ENCODE results near the gene BRD9. TPM values are rescaled to one million over a fixed set of nuclear protein-coding genes. Genes with fewer than 3 reads are reported as not detected.
A peak's percentile ranks its signal among the peaks of the same experiment; 100 is the strongest.

BRD9 gene
- total and polyA plus RNA-seq, 9 donors: 18.6 to 42.1 (median 32.0) TPM

DNA sequence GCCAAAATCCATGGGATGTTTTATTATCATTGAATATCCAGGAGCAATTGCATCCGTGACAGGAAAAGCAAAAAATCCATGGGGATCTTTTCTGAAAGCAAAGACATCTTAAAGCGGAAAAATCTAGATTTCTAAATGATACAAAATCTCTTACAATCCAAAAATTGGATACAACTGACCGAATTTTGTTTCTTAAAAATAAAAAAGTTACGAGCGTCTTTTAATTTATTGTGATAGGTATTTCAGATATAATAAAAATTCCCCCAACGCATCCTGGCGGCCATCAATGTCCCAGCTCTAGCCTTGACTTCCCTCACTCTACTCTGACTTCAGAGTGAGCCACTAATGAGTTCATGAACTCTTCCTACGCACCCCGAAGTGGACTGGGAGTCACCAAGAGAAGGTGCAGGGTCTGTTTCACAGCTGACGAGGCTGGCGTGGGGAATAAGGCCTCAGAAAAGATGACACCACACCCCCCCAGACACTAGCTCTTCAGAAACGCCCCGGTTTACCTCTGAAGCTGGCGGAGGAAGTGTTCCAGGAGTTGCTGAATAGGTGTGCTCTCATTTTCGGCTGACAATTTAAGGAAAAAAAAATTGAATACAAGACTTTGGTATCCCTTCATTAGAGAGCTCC lies 3.4 kb downstream of the BRD9 start:
- intact Hi-C loops (cut with DNase I): no loop called here
- H3K27ac ChIP-seq: no peak overlapping the region
- 85 to 94% (median 92%) methylated on average over 15 of the region's 15 CpGs for WGBS, 3 donors
- H3K27me3 ChIP-seq: no peaks in the 10 kb centered on the region
- no peaks in the 10 kb centered on the region for H3K9me3 ChIP-seq
- no peak overlapping the region for H3K4me3 ChIP-seq
- no peaks in the 10 kb centered on the region for H3K36me3 ChIP-seq
- TF ChIP-seq CTCF (IDR thresholded peaks at IDR 0.05) (no peak), EP300 (IDR thresholded peaks at IDR 0.05) (no peak), POLR2A (IDR thresholded peaks at IDR 0.05) (no peak)
- H3K4me1 ChIP-seq (ENCODE audit: insufficient read depth): peaks cover 9% of the 10 kb centered on the region
- peak in 1 of 5 donors; percentile 5 for DNase-seq

- H3K27ac ChIP-seq: no peak overlapping the region
- H3K27me3 ChIP-seq: no peaks in the 10 kb centered on the region
- 91 to 92% (median 91%) methylated on average over 11 of the region's 11 CpGs for WGBS, 3 donors
- no peak overlapping the region for H3K4me3 ChIP-seq
- intact Hi-C loops (cut with DNase I): no loop called here
- TF ChIP-seq EP300 (IDR thresholded peaks at IDR 0.05): no peak
- no peak for TF ChIP-seq CTCF (IDR thresholded peaks at IDR 0.05)
- TF ChIP-seq POLR2A (IDR thresholded peaks at IDR 0.05): no peak
- no peaks in the 10 kb centered on the region for H3K36me3 ChIP-seq
- H3K9me3 ChIP-seq: no peaks in the 10 kb centered on the region
- no peak for DNase-seq
- peaks cover 9% of the 10 kb centered on the region for H3K4me1 ChIP-seq (ENCODE audit: insufficient read depth)
Observed at GRCh38 chr5:888638-889035, 4.0 kb downstream of the BRD9 start.

GRCh38 chr5:887947-888637 lies 4.5 kb downstream of the BRD9 start:
- intact Hi-C loops (cut with DNase I): no loop called here
- H3K9me3 ChIP-seq: no peaks in the 10 kb centered on the region
- 78 to 84% (median 81%) methylated on average over 14 of the region's 14 CpGs for WGBS, 3 donors
- no peak overlapping the region for H3K27ac ChIP-seq
- TF ChIP-seq POLR2A (IDR thresholded peaks at IDR 0.05): no peak
- TF ChIP-seq CTCF (IDR thresholded peaks at IDR 0.05): no peak
- no peak for TF ChIP-seq EP300 (IDR thresholded peaks at IDR 0.05)
- no peaks in the 10 kb centered on the region for H3K36me3 ChIP-seq
- DNase-seq: peak in 1 of 5 donors; percentile 10
- H3K4me1 ChIP-seq (ENCODE audit: insufficient read depth): peaks cover 3% of the 10 kb centered on the region
- no peaks in the 10 kb centered on the region for H3K27me3 ChIP-seq
- H3K4me3 ChIP-seq: no peak overlapping the region

DNA sequence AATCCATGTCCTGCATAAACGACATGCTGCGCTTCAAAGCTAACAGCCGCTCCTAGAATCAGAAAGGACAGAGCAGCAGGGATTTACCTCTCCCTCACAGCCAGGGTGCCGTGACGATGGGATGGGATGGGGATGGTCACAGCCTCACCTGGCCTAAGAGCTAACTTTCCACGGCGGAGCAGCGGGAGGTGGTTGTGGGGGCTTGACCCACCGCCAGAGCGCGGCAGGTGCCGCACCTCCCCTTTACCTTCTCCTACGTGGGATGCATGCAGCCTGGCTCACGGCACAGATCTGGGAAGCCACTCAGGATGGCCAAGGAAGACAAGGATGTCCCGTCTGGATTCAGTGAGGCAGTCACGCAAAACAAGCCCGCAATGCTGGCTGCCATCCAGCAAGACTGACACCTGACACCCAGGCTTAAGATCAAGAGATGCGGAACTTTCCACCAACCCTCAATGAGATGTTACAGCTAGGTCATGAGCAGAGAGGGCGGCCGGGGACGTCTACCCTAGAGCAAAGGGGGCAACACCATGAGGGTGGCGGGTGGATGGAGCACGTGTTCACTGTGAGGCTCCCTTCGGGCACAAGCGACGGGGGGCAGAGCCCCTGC lies 5.8 kb downstream of the BRD9 start:
- H3K4me1 ChIP-seq (ENCODE audit: insufficient read depth): no peaks in the 10 kb centered on the region
- intact Hi-C loops (cut with DNase I): no loop called here
- peak in 1 of 5 donors; percentile 15 for DNase-seq
- H3K27me3 ChIP-seq: no peaks in the 10 kb centered on the region
- TF ChIP-seq EP300 (IDR thresholded peaks at IDR 0.05) (no peak), POLR2A (IDR thresholded peaks at IDR 0.05) (no peak), CTCF (IDR thresholded peaks at IDR 0.05) (no peak)
- no peaks in the 10 kb centered on the region for H3K36me3 ChIP-seq
- 87 to 89% (median 87%) methylated on average over 26 of the region's 26 CpGs for WGBS, 3 donors
- no peak overlapping the region for H3K27ac ChIP-seq
- no peak overlapping the region for H3K4me3 ChIP-seq
- no peaks in the 10 kb centered on the region for H3K9me3 ChIP-seq

Data from ovary (tissue), 9 donors.